ENCODE measurements around the gene PPP4R3A.

DNA sequence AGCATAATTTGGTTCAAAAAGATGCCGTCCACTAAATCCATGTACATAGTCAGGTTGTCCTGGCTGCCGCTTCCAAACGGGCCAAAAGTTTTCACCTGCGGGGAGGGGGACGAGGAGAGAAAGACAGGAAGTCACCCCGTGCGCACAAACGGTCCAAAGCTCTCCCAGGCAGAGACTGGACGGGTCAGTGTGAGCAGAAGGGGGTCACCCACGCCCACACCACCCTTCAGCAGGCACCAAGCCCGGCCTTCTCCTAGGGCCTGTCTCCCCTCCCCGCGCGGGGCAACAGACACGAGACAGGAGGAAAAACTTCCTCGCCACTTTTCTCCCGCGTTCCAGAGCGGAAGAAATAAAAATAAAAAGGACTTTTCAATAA, 93.4 kb downstream of the PPP4R3A start:
- TF ChIP-seq, protein P1, sequence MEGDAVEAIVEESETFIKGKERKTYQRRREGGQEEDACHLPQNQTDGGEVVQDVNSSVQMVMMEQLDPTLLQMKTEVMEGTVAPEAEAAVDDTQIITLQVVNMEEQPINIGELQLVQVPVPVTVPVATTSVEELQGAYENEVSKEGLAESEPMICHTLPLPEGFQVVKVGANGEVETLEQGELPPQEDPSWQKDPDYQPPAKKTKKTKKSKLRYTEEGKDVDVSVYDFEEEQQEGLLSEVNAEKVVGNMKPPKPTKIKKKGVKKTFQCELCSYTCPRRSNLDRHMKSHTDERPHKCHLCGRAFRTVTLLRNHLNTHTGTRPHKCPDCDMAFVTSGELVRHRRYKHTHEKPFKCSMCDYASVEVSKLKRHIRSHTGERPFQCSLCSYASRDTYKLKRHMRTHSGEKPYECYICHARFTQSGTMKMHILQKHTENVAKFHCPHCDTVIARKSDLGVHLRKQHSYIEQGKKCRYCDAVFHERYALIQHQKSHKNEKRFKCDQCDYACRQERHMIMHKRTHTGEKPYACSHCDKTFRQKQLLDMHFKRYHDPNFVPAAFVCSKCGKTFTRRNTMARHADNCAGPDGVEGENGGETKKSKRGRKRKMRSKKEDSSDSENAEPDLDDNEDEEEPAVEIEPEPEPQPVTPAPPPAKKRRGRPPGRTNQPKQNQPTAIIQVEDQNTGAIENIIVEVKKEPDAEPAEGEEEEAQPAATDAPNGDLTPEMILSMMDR (IDR thresholded peaks at IDR 0.05), result no peak
- no peak for TF ChIP-seq POLR2A (IDR thresholded peaks at IDR 0.05)

Data from thyroid gland (tissue), 4 donors.